ENCODE results near the gene KLF18. TPM values are rescaled to one million over a fixed set of nuclear protein-coding genes. Genes with fewer than 3 reads are reported as not detected.

Gene KLF18
- total RNA-seq, 2 donors from 2014 or later: not detected

- Histone ChIP-seq H3K9me3 (no peaks in the 10 kb centered on the region), H3K27ac (no peak overlapping the region), H3K9ac (ENCODE audit: low read depth in 2 of 2, low read length in 2 of 2) (no peak overlapping the region), H3K36me3 (no peaks in the 10 kb centered on the region), H3K27me3 (no peaks in the 10 kb centered on the region), H3K4me1 (no peaks in the 10 kb centered on the region), H3K4me3 (no peak overlapping the region)
- DNase-seq: no peak
- no peak for TF ChIP-seq CTCF (IDR thresholded peaks at IDR 0.05)
- intact Hi-C loops (cut with DNase I): no loop called here
Observed at GRCh38 chr1:44089371-44090048, 51.9 kb downstream of the KLF18 start.

Other genes with a start within 250 kb of the KLF18 start
- gene ARTN, start 207.8 kb downstream of the KLF18 start, total RNA-seq: 1 to 10 TPM; 5.1 to 8.3 TPM
- 10 to 100 TPM; 17.3 to 27.9 TPM for gene IPO13, start 194.7 kb downstream of the KLF18 start, total RNA-seq
- 10 to 100 TPM; 11.5 to 43.1 TPM for gene DPH2, start 171.6 kb downstream of the KLF18 start, total RNA-seq
- gene ATP6V0B, start 166.7 kb downstream of the KLF18 start, total RNA-seq: 100 to 1,000 TPM; 183 to 270 TPM
- gene B4GALT2, start 162.4 kb downstream of the KLF18 start, total RNA-seq: 10 to 100 TPM; 26.6 to 38.5 TPM
- gene CCDC24, start 150.0 kb downstream of the KLF18 start, total RNA-seq: 10 to 100 TPM; 20.3 to 24.6 TPM
- gene SLC6A9, start 110.2 kb downstream of the KLF18 start, total RNA-seq: 10 to 100 TPM; 21.7 to 26.1 TPM
- not detected for gene KLF17, start 22.8 kb downstream of the KLF18 start, total RNA-seq
- 10 to 100 TPM; 30.6 to 51.5 TPM for gene DMAP1, start 71.8 kb upstream of the KLF18 start, total RNA-seq
- gene ERI3, start 213.6 kb upstream of the KLF18 start, total RNA-seq: 10 to 100 TPM; 29.7 to 58.2 TPM

Measured in colonic mucosa (tissue), 4 donors.